Dermis blood vessel endothelial cell (primary cell): ENCODE results near the gene TYROBP. TPM values are rescaled to one million over a fixed set of nuclear protein-coding genes. Genes with fewer than 3 reads are reported as not detected.
"Not testable (repeated sequence)": the region's sequence is repeated elsewhere in the genome, so short reads cannot be mapped to it uniquely, and the experiment has no call there.

Source experiments
- DNase-seq: peaks from one replicate; pipeline ENCODE4 v3.0.0; 2010
- total RNA-seq: library from RNA; depleted of rRNA; stranded (reverse); fragments of >200 nt; gene quantifications from 2 replicates; pipeline ENCODE4 v1.2.3, GENCODE V29; 2014

The TYROBP gene
- total RNA-seq, 1 donor from 2014 or later = not detected

- DNase-seq = peak; percentile 89
Measured at GRCh38 chr19:35899547-35900214, 8.4 kb downstream of the TYROBP start.

GRCh38 chr19:35898499-35898809 lies 9.6 kb downstream of the TYROBP start:
- DNase-seq = no peak

- no peak for DNase-seq
Measured at GRCh38 chr19:35897706-35898451, 10.2 kb downstream of the TYROBP start.

GRCh38 chr19:35896643-35897040 lies 11.5 kb downstream of the TYROBP start:
- no peak for DNase-seq

- DNase-seq = no peak
Measured at GRCh38 chr19:35895911-35896642, 12.0 kb downstream of the TYROBP start.

GRCh38 chr19:35894342-35894741 lies 13.8 kb downstream of the TYROBP start:
- DNase-seq = no peak

GRCh38 chr19:35891819-35892218 lies 16.3 kb downstream of the TYROBP start:
- not testable (repeated sequence) for DNase-seq

- no peak for DNase-seq
Measured at GRCh38 chr19:35890113-35890650, 17.9 kb downstream of the TYROBP start.

- no peak for DNase-seq
Measured at GRCh38 chr19:35889370-35890112, 18.6 kb downstream of the TYROBP start.

GRCh38 chr19:35888398-35888797 lies 19.7 kb downstream of the TYROBP start:
- DNase-seq = no peak

GRCh38 chr19:35887197-35887596 lies 20.9 kb downstream of the TYROBP start:
- DNase-seq = no peak

GRCh38 chr19:35885904-35886303 lies 22.2 kb downstream of the TYROBP start:
- no peak for DNase-seq

GRCh38 chr19:35885225-35885738 lies 22.8 kb downstream of the TYROBP start:
- no peak for DNase-seq

- DNase-seq = no peak
Measured at GRCh38 chr19:35883882-35884281, 24.2 kb downstream of the TYROBP start.

- peak; percentile 83 for DNase-seq
Measured at GRCh38 chr19:35882114-35882832, 25.8 kb downstream of the TYROBP start.

- DNase-seq = peak; percentile 85
Measured at GRCh38 chr19:35879770-35880317, 28.3 kb downstream of the TYROBP start.

- DNase-seq = no peak
Measured at GRCh38 chr19:35879068-35879467, 29.0 kb downstream of the TYROBP start.

- DNase-seq = no peak
Measured at GRCh38 chr19:35874392-35874930, 33.6 kb downstream of the TYROBP start.

- no peak for DNase-seq
Measured at GRCh38 chr19:35872180-35872579, 35.9 kb downstream of the TYROBP start.

- no peak for DNase-seq
Measured at GRCh38 chr19:35871611-35872010, 36.5 kb downstream of the TYROBP start.

- DNase-seq = no peak
Measured at GRCh38 chr19:35870798-35871197, 37.3 kb downstream of the TYROBP start.
